Thymus (tissue), 11 donors: Measurements from ENCODE around the gene TBC1D1. TPM values are rescaled to one million over a fixed set of nuclear protein-coding genes. Genes with fewer than 3 reads are reported as not detected.
A peak's percentile ranks its signal among the peaks of the same experiment; 100 is the strongest.

Experiments used
- DNase-seq, 9 donors: peaks; one replicate each; pipeline ENCODE4 v3.0.0-alpha.2; 2013; ENCODE audit warnings: low spot score in 9 of 9, low read depth in 6 of 9, missing footprints in 1 of 9
- H3K27ac ChIP-seq, 2 donors: one replicate each; pipeline ENCODE4 v1.5.1; 2013; ENCODE audit warnings: control low read depth in 1 of 2, low read depth in 1 of 2, low read length in 1 of 2, mild to moderate bottlenecking in 1 of 2, moderate library complexity in 1 of 2
- H3K27me3 ChIP-seq, 2 donors: one replicate each; pipeline ENCODE4 v1.5.1; 2013; ENCODE audit warnings: low read length in 1 of 2; ENCODE audit not compliant: control insufficient read depth in 2 of 2, insufficient read depth in 1 of 2
- H3K36me3 ChIP-seq, 2 donors: one replicate each; pipeline ENCODE4 v1.5.1; 2013; ENCODE audit warnings: low read length in 1 of 2, mild to moderate bottlenecking in 1 of 2, moderate library complexity in 1 of 2; ENCODE audit not compliant: control insufficient read depth in 2 of 2, insufficient read depth in 2 of 2
- H3K4me1 ChIP-seq, 2 donors: one replicate each; pipeline ENCODE4 v1.5.1; 2013; ENCODE audit warnings: low read length in 2 of 2; ENCODE audit not compliant: control insufficient read depth in 2 of 2, insufficient read depth in 2 of 2
- H3K4me3 ChIP-seq, 2 donors: one replicate each; pipeline ENCODE4 v1.5.1; 2013; ENCODE audit warnings: low read length in 2 of 2, control low read depth in 1 of 2, mild to moderate bottlenecking in 1 of 2
- H3K9me3 ChIP-seq, 2 donors: one replicate each; pipeline ENCODE4 v1.5.1; 2013; ENCODE audit warnings: low read length in 1 of 2, mild to moderate bottlenecking in 1 of 2; ENCODE audit not compliant: control insufficient read depth in 2 of 2, insufficient read depth in 1 of 2
- WGBS: extraction: QIAGEN DNeasy Blood & Tissue Kit; methylation state at CpG from one replicate; pipeline ENCODE4 v1.1.7; 2013; 5-methylcytosine and 5-hydroxymethylcytosine counted together
- polyA plus RNA-seq: library from polyadenylated mRNA; stranded (reverse); fragments of 200-250 nt; gene quantifications from one replicate; pipeline ENCODE4 v1.2.3, GENCODE V29; 2013
- total RNA-seq: library from RNA; stranded (reverse); fragments of 120-200 nt; gene quantifications from one replicate; pipeline ENCODE4 v1.2.4, GENCODE V29; 2013
- donor health status: healthy.

TBC1D1 gene
- total and polyA plus RNA-seq, 2 donors: 49.9 to 65.7 TPM

- Histone ChIP-seq H3K36me3 (peaks cover 12 to 44% of the 10 kb centered on the region in 2 donors), H3K9me3 (no peaks in the 10 kb centered on the region), H3K4me1 (peaks cover 21 to 34% of the 10 kb centered on the region in 2 donors), H3K27ac (no peak overlapping the region), H3K4me3 (no peak overlapping the region), H3K27me3 (no peaks in the 10 kb centered on the region)
- WGBS: 98% methylated on average over 2 of the region's 2 CpGs
- DNase-seq: no peak
Observed at GRCh38 chr4:38125816-38126215, 234.9 kb downstream of the TBC1D1 start.

- 69% methylated on average over 7 of the region's 7 CpGs for WGBS
- Histone ChIP-seq H3K9me3 (no peaks in the 10 kb centered on the region), H3K4me3 (no peak overlapping the region), H3K4me1 (peaks cover 35 to 56% of the 10 kb centered on the region in 2 donors), H3K27me3 (no peaks in the 10 kb centered on the region), H3K27ac (peak overlapping the region; percentile 44 to 64), H3K36me3 (peaks cover 12 to 38% of the 10 kb centered on the region in 2 donors)
- DNase-seq: peak in 3 of 9 donors; percentile 22 to 54 (median 40)
Observed at GRCh38 chr4:38128478-38129459, 237.9 kb downstream of the TBC1D1 start.

GRCh38 chr4:38129460-38130227 is 238.8 kb downstream of the TBC1D1 start:
- H3K36me3 ChIP-seq: peaks cover 13 to 45% of the 10 kb centered on the region in 2 donors
- WGBS: 96% methylated on average over 7 of the region's 7 CpGs

GRCh38 chr4:38130884-38131283 is 240.0 kb downstream of the TBC1D1 start:
- DNase-seq: no peak
- peak overlapping the region; percentile 27 to 40 for H3K27ac ChIP-seq
- 96% methylated on average over 3 of the region's 3 CpGs for WGBS

More at GRCh38 chr4:38129460-38130227, 238.8 kb downstream of the TBC1D1 start:
- DNase-seq: no peak
- no peaks in the 10 kb centered on the region for H3K27me3 ChIP-seq
- peak overlapping the region; percentile 44 to 64 for H3K27ac ChIP-seq
- H3K9me3 ChIP-seq: no peaks in the 10 kb centered on the region
- H3K4me1 ChIP-seq: peaks cover 35 to 53% of the 10 kb centered on the region in 2 donors
- no peak overlapping the region for H3K4me3 ChIP-seq

GRCh38 chr4:38131371-38132091 is 240.6 kb downstream of the TBC1D1 start:
- Histone ChIP-seq H3K9me3 (no peaks in the 10 kb centered on the region), H3K27ac (peak overlapping the region; percentile 81 to 83), H3K27me3 (no peaks in the 10 kb centered on the region), H3K4me3 (peak overlapping the region in 1 of 2 donors; percentile 6), H3K4me1 (peaks cover 35 to 53% of the 10 kb centered on the region in 2 donors), H3K36me3 (peaks cover 18 to 40% of the 10 kb centered on the region in 2 donors)
- 44% methylated on average over 12 of the region's 12 CpGs for WGBS
- DNase-seq: peak; percentile 30 to 86 (median 71)

More at GRCh38 chr4:38130884-38131283, 240.0 kb downstream of the TBC1D1 start:
- Histone ChIP-seq H3K9me3 (no peaks in the 10 kb centered on the region), H3K4me3 (no peak overlapping the region), H3K4me1 (peaks cover 35 to 53% of the 10 kb centered on the region in 2 donors), H3K36me3 (peaks cover 18 to 40% of the 10 kb centered on the region in 2 donors), H3K27me3 (no peaks in the 10 kb centered on the region)

GRCh38 chr4:38132107-38132673 is 241.3 kb downstream of the TBC1D1 start:
- Histone ChIP-seq H3K27ac (peak overlapping the region; percentile 72 to 83), H3K27me3 (no peaks in the 10 kb centered on the region), H3K4me1 (peaks cover 35 to 53% of the 10 kb centered on the region in 2 donors), H3K36me3 (peaks cover 25 to 41% of the 10 kb centered on the region in 2 donors), H3K9me3 (no peaks in the 10 kb centered on the region), H3K4me3 (no peak overlapping the region)
- DNase-seq: peak; percentile 54 to 87 (median 72)
- 4% methylated on average over 8 of the region's 8 CpGs for WGBS

- Histone ChIP-seq H3K4me3 (no peak overlapping the region), H3K27me3 (no peaks in the 10 kb centered on the region), H3K4me1 (peaks cover 33 to 50% of the 10 kb centered on the region in 2 donors), H3K9me3 (no peaks in the 10 kb centered on the region), H3K27ac (peak overlapping the region in 1 of 2 donors; percentile 15), H3K36me3 (peaks cover 31 to 48% of the 10 kb centered on the region in 2 donors)
- no peak for DNase-seq
- WGBS: 97% methylated on average over 14 of the region's 14 CpGs
Observed at GRCh38 chr4:38132843-38133662, 242.2 kb downstream of the TBC1D1 start.
